Trophoblast cell (in vitro differentiated cells and primary cell): ENCODE results near the gene CCNH.

Experiments used
- DNase-seq, 2 donors: peaks; one replicate each; pipeline ENCODE4 v3.0.0-alpha.2; 2016
- H2AFZ ChIP-seq: 2 replicates; pipeline ENCODE4 v1.6.1; 2013; ENCODE audit warnings: low read length, moderate library complexity, mild to moderate bottlenecking; ENCODE audit not compliant: insufficient read depth, poor library complexity
- H2AK5ac ChIP-seq: 2 replicates; pipeline ENCODE4 v1.6.1; 2013; ENCODE audit warnings: mild to moderate bottlenecking, low read length
- H2BK120ac ChIP-seq: 2 replicates; pipeline ENCODE4 v1.6.1; 2013; ENCODE audit warnings: low read length, mild to moderate bottlenecking, moderate library complexity; ENCODE audit not compliant: insufficient read depth, poor library complexity
- H2BK12ac ChIP-seq: 2 replicates; pipeline ENCODE4 v1.6.1; 2013; ENCODE audit warnings: mild to moderate bottlenecking, low read length, moderate library complexity
- H2BK5ac ChIP-seq: 2 replicates; pipeline ENCODE4 v1.6.1; 2013; ENCODE audit warnings: low read length, low read depth, moderate library complexity, mild to moderate bottlenecking; ENCODE audit not compliant: poor library complexity
- H3K14ac ChIP-seq: 2 replicates; pipeline ENCODE4 v1.6.1; 2013; ENCODE audit warnings: mild to moderate bottlenecking, low read length
- H3K18ac ChIP-seq: 2 replicates; pipeline ENCODE4 v1.6.1; 2013; ENCODE audit warnings: mild to moderate bottlenecking, low read length
- H3K23ac ChIP-seq: 2 replicates; pipeline ENCODE4 v1.6.1; 2013; ENCODE audit warnings: low read length
- H3K27ac ChIP-seq: 2 replicates; pipeline ENCODE4 v1.5.1; 2013; ENCODE audit warnings: low read depth, mild to moderate bottlenecking, inconsistent platforms, low read length, moderate library complexity
- H3K27me3 ChIP-seq: 2 replicates; pipeline ENCODE4 v1.6.1; 2013; ENCODE audit warnings: inconsistent platforms, mild to moderate bottlenecking, low read length, moderate library complexity; ENCODE audit not compliant: insufficient read depth
- H3K36me3 ChIP-seq, 2 experiments: 1 replicate in 1 of 2; 2 replicates in 1 of 2; pipeline ENCODE4 v1.6.1; 2013; ENCODE audit warnings: low read length in 2 of 2, mild to moderate bottlenecking in 2 of 2, moderate library complexity in 1 of 2; ENCODE audit not compliant: insufficient read depth in 2 of 2, control insufficient read depth in 1 of 2
- H3K4ac ChIP-seq: 2 replicates; pipeline ENCODE4 v1.6.1; 2013; ENCODE audit warnings: low read depth, mild to moderate bottlenecking, low read length, moderate library complexity
- H3K4me1 ChIP-seq, 2 experiments: 1 replicate in 1 of 2; 2 replicates in 1 of 2; pipeline ENCODE4 v1.6.1; 2013; ENCODE audit warnings: low read length in 2 of 2, mild to moderate bottlenecking in 2 of 2, moderate library complexity in 1 of 2; ENCODE audit not compliant: insufficient read depth in 2 of 2, control insufficient read depth in 1 of 2
- H3K4me2 ChIP-seq: 2 replicates; pipeline ENCODE4 v1.6.1; 2013; ENCODE audit warnings: inconsistent platforms, mild to moderate bottlenecking, low read length, moderate library complexity
- H3K4me3 ChIP-seq: 2 replicates; pipeline ENCODE4 v1.5.1; 2013; ENCODE audit warnings: mild to moderate bottlenecking, low read depth, low read length, inconsistent platforms
- H3K79me1 ChIP-seq: one replicate; pipeline ENCODE4 v1.6.1; 2013; ENCODE audit warnings: low read length
- H3K79me2 ChIP-seq: 2 replicates; pipeline ENCODE4 v1.6.1; 2013; ENCODE audit warnings: low read length, mild to moderate bottlenecking; ENCODE audit not compliant: control insufficient read depth, insufficient read depth, poor library complexity
- H3K9ac ChIP-seq: 2 replicates; pipeline ENCODE4 v1.6.1; 2013; ENCODE audit warnings: mild to moderate bottlenecking, low read length
- H3K9me3 ChIP-seq: 2 replicates; pipeline ENCODE4 v1.6.1; 2013; ENCODE audit warnings: low read depth, mild to moderate bottlenecking, control low read depth, inconsistent platforms, low read length; ENCODE audit not compliant: insufficient read depth
- H4K12ac ChIP-seq: 2 replicates; pipeline ENCODE4 v1.6.1; 2013; ENCODE audit warnings: low read depth, mild to moderate bottlenecking, low read length, moderate library complexity
- H4K8ac ChIP-seq: 2 replicates; pipeline ENCODE4 v1.6.1; 2013; ENCODE audit warnings: low read depth, mild to moderate bottlenecking, low read length, moderate library complexity
- H4K91ac ChIP-seq: one replicate; pipeline ENCODE4 v1.6.1; 2013; ENCODE audit warnings: low read depth, mild to moderate bottlenecking, low read length, moderate library complexity
- WGBS: extraction: QIAGEN DNeasy Blood & Tissue Kit; methylation state at CpG from one replicate; pipeline ENCODE4 v1.1.7; 2013; ENCODE audit warnings: missing lambda C conversion rate; ENCODE audit not compliant: insufficient read length, insufficient coverage; ENCODE audit errors: extremely low coverage; 5-methylcytosine and 5-hydroxymethylcytosine counted together

The CCNH gene

DNA sequence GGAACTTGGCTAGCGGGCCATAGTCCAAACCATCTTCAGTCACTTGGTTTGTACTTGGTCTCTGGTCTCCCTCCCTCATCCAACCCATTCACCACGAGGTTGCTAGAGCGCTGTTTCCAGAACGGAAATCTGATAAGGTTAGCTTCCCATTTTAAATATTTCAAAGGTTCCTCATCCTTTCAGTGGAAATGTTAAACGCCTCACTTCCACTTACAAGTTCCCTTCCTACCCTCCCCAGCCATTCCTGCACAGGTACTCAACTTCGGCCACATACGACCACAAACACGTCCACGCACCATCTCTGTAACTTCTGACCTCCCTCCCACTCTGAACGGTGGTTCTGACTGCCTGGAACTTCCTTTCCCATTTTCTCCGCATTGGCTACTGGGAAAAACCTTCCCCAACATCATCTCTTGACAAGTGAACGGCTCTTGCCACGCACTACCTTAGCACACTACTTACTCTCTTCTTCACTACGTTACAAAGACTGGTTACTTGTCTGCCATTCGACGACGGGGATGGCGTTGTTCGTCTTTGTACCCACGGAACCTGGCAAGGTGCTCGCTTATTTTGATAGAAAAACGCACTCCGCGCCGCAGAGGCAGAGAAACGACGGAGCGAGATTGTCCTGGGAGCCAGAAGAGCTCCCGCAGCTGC, 629 bp downstream of the CCNH start:
- peak overlapping the region; percentile 50 for H4K12ac ChIP-seq
- peak overlapping the region; percentile 25 for H2BK5ac ChIP-seq
- H3K18ac ChIP-seq = peak overlapping the region; percentile 20
- H3K14ac ChIP-seq = peak overlapping the region; percentile 87
- H2AK5ac ChIP-seq = no peak overlapping the region
- no peaks in the 10 kb centered on the region for H3K27me3 ChIP-seq
- WGBS = no CpG with 5 or more reads among the region's 29 CpGs
- H3K79me2 ChIP-seq = peaks cover 4% of the 10 kb centered on the region
- H4K91ac ChIP-seq = peak overlapping the region; percentile 65
- peak overlapping the region; percentile 41 for H2AFZ ChIP-seq
- H3K27ac ChIP-seq = peak overlapping the region; percentile 35
- peaks cover 0 to 5% of the 10 kb centered on the region in 2 experiments for H3K36me3 ChIP-seq
- peak overlapping the region; percentile 23 for H2BK120ac ChIP-seq
- H3K4me2 ChIP-seq = peak overlapping the region; percentile 59
- no peak overlapping the region for H2BK12ac ChIP-seq
- H4K8ac ChIP-seq = peak overlapping the region; percentile 93
- peak overlapping the region; percentile 7 for H3K4ac ChIP-seq
- H3K9me3 ChIP-seq = no peaks in the 10 kb centered on the region
- peak overlapping the region; percentile 87 for H3K4me3 ChIP-seq
- no peak overlapping the region for H3K23ac ChIP-seq
- DNase-seq = peak; percentile 23 to 65
- H3K79me1 ChIP-seq = peaks cover 7% of the 10 kb centered on the region
- H3K9ac ChIP-seq = peak overlapping the region; percentile 82
- no peaks in the 10 kb centered on the region for H3K4me1 ChIP-seq

- H3K4ac ChIP-seq = no peak overlapping the region
- H4K8ac ChIP-seq = no peak overlapping the region
- H3K27me3 ChIP-seq = no peaks in the 10 kb centered on the region
- H2BK5ac ChIP-seq = no peak overlapping the region
- no peaks in the 10 kb centered on the region for H3K4me1 ChIP-seq
- no peak overlapping the region for H3K23ac ChIP-seq
- H2BK120ac ChIP-seq = no peak overlapping the region
- no peak overlapping the region for H2AFZ ChIP-seq
- no peak overlapping the region for H3K14ac ChIP-seq
- H3K36me3 ChIP-seq = peaks cover 0 to 7% of the 10 kb centered on the region in 2 experiments
- no peak overlapping the region for H2BK12ac ChIP-seq
- H4K91ac ChIP-seq = no peak overlapping the region
- DNase-seq = no peak
- H3K4me2 ChIP-seq = peak overlapping the region; percentile 59
- no peak overlapping the region for H2AK5ac ChIP-seq
- no CpG with 5 or more reads among the region's 5 CpGs for WGBS
- H4K12ac ChIP-seq = no peak overlapping the region
- H3K27ac ChIP-seq = no peak overlapping the region
- H3K9ac ChIP-seq = no peak overlapping the region
- peak overlapping the region; percentile 87 for H3K4me3 ChIP-seq
- H3K9me3 ChIP-seq = no peaks in the 10 kb centered on the region
- H3K79me2 ChIP-seq = peaks cover 4% of the 10 kb centered on the region
- H3K18ac ChIP-seq = no peak overlapping the region
- H3K79me1 ChIP-seq = peaks cover 7% of the 10 kb centered on the region
Observed at GRCh38 chr5:87411586-87411972, 1.2 kb downstream of the CCNH start.

DNA sequence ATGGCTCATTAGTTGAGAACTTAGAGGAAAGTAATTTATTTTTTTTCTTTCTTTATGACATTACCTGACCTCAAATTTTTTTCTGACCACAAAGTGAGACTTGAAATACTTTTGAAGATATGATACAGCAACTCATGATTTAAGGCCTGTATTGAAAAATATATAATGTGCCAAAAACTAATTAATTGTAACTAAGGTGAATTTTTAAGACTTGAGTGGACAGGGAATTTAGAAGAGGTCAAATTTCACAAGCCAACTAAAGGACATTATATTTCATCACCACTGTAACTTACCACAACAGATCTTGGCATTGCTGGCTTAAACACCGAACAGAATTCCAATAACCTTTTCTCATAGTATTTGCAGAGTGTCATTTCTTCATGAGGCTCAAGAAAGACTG, 1.8 kb downstream of the CCNH start:
- H3K14ac ChIP-seq = no peak overlapping the region
- H3K4me2 ChIP-seq = no peak overlapping the region
- H3K27ac ChIP-seq = no peak overlapping the region
- peaks cover 4% of the 10 kb centered on the region for H3K79me2 ChIP-seq
- H3K9ac ChIP-seq = no peak overlapping the region
- peaks cover 0 to 7% of the 10 kb centered on the region in 2 experiments for H3K36me3 ChIP-seq
- no peak overlapping the region for H4K8ac ChIP-seq
- H3K4me1 ChIP-seq = no peaks in the 10 kb centered on the region
- H3K27me3 ChIP-seq = no peaks in the 10 kb centered on the region
- no peak for DNase-seq
- H2AK5ac ChIP-seq = no peak overlapping the region
- no peak overlapping the region for H2BK120ac ChIP-seq
- H2BK5ac ChIP-seq = no peak overlapping the region
- H2AFZ ChIP-seq = no peak overlapping the region
- no peak overlapping the region for H3K18ac ChIP-seq
- no peak overlapping the region for H2BK12ac ChIP-seq
- no peak overlapping the region for H4K91ac ChIP-seq
- H3K9me3 ChIP-seq = no peaks in the 10 kb centered on the region
- H3K4me3 ChIP-seq = no peak overlapping the region
- WGBS = no CpG with 5 or more reads among the region's 1 CpG
- no peak overlapping the region for H4K12ac ChIP-seq
- H3K4ac ChIP-seq = no peak overlapping the region
- H3K79me1 ChIP-seq = peaks cover 7% of the 10 kb centered on the region
- H3K23ac ChIP-seq = no peak overlapping the region

- no peak overlapping the region for H3K4ac ChIP-seq
- H2BK12ac ChIP-seq = no peak overlapping the region
- no peak overlapping the region for H3K27ac ChIP-seq
- no peak overlapping the region for H2AK5ac ChIP-seq
- H3K9ac ChIP-seq = no peak overlapping the region
- peaks cover 4% of the 10 kb centered on the region for H3K79me2 ChIP-seq
- no peak overlapping the region for H4K91ac ChIP-seq
- H3K23ac ChIP-seq = no peak overlapping the region
- peaks cover 4 to 11% of the 10 kb centered on the region in 2 experiments for H3K36me3 ChIP-seq
- H2AFZ ChIP-seq = no peak overlapping the region
- no peak overlapping the region for H2BK120ac ChIP-seq
- H3K9me3 ChIP-seq = no peaks in the 10 kb centered on the region
- H3K4me1 ChIP-seq = no peaks in the 10 kb centered on the region
- H4K8ac ChIP-seq = no peak overlapping the region
- peaks cover 6% of the 10 kb centered on the region for H3K79me1 ChIP-seq
- no peak overlapping the region for H3K4me3 ChIP-seq
- H3K14ac ChIP-seq = no peak overlapping the region
- H3K4me2 ChIP-seq = no peak overlapping the region
- no peaks in the 10 kb centered on the region for H3K27me3 ChIP-seq
- H4K12ac ChIP-seq = no peak overlapping the region
- no CpG with 5 or more reads among the region's 2 CpGs for WGBS
- no peak for DNase-seq
- no peak overlapping the region for H2BK5ac ChIP-seq
- H3K18ac ChIP-seq = no peak overlapping the region
Observed at GRCh38 chr5:87408204-87408603, 4.5 kb downstream of the CCNH start.
